SK-N-MC (cell line): Measurements from ENCODE around the gene LRRC8B.

Experiments used
- DNase-seq: peaks from one replicate; pipeline ENCODE4 v3.0.0-alpha.2; 2011; ENCODE audit warnings: low read depth, low spot score
- H3K27ac ChIP-seq: fragments of 200-600 bp; sonication (generic); 2 replicates; pipeline ENCODE4 v1.5.1; 2016; ENCODE audit warnings: mixed run types
- H3K36me3 ChIP-seq: fragments of 200-600 bp; sonication (generic); 2 replicates; pipeline ENCODE4 v1.6.1; 2017; ENCODE audit warnings: antibody characterized with exemption, low read length, mixed read lengths; ENCODE audit not compliant: insufficient read depth
- H3K4me3 ChIP-seq: fragments of 200-600 bp; sonication (generic); 2 replicates; pipeline ENCODE4 v1.5.1; 2016
- H3K9ac ChIP-seq: fragments of 200-600 bp; sonication (generic); 2 replicates; pipeline ENCODE4 v1.8.0; 2017; ENCODE audit warnings: mixed run types, mixed read lengths; ENCODE audit not compliant: insufficient read length
- H3K9me3 ChIP-seq: fragments of 200-600 bp; sonication (generic); 2 replicates; pipeline ENCODE4 v1.6.1; 2017; ENCODE audit warnings: low read depth, mild to moderate bottlenecking, antibody characterized with exemption, low read length, moderate library complexity, mixed read lengths
- EZH2 ChIP-seq: fragments of 200-600 bp; sonication (generic); IDR thresholded peaks from one replicate; pipeline ENCODE4 v1.6.1; 2017; ENCODE audit warnings: antibody characterized with exemption
- FOXP2 ChIP-seq: optimal IDR thresholded peaks from 2 replicates; pipeline ENCODE3; 2011; ENCODE audit warnings: mild to moderate bottlenecking, moderate library complexity; ENCODE audit not compliant: insufficient read depth; ENCODE audit errors: extremely low read length, control extremely low read depth
- POLR2AphosphoS5 ChIP-seq: IDR thresholded peaks from 2 replicates; pipeline ENCODE4 v1.6.1; 2012; ENCODE audit warnings: mild to moderate bottlenecking, low read depth, low read length, borderline replicate concordance

The LRRC8B gene

GRCh38 chr1:89529196-89529595 lies 4.6 kb downstream of the LRRC8B start:
- TF ChIP-seq EZH2, result no peak
- TF ChIP-seq FOXP2, result no peak
- TF ChIP-seq POLR2AphosphoS5, result no peak
- DNase-seq, result no peak
- no peaks in the 10 kb centered on the region for H3K36me3 ChIP-seq

DNA sequence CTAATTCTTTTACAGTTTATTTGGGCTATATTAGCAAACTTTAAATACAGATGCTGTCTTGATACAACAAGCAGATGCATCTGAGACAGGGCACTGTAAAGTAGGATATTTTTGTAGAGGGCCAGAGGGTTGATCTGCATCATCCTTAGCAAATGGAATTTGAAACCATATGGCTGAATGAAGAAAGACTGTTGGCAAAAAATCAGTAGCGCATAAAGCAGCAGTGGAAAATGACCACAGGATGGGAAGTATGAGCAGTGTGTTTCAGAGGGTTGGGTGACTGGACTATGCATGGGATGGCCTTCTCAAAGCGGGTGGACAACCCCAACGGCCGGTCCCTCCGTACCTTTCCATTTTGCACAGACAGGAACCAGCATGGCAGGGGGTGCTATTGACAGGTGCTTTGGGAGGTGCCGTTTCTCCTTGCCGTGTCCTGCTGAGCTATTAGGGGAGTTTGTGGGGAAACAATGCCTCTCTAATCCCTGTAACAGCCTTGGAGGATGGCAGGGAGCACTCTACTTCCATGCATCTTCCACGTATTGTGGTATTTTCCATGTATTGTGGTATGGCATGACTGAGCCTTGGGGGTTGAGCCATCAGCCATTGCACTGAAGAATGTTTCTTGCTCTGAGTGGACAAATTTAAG lies 5.9 kb downstream of the LRRC8B start:
- TF ChIP-seq EZH2 (no peak), POLR2AphosphoS5 (no peak), FOXP2 (no peak)
- no peak overlapping the region for H3K27ac ChIP-seq
- DNase-seq, result no peak
- no peak overlapping the region for H3K4me3 ChIP-seq
- no peak overlapping the region for H3K9ac ChIP-seq
- H3K9me3 ChIP-seq, result no peaks in the 10 kb centered on the region
- no peaks in the 10 kb centered on the region for H3K36me3 ChIP-seq

More at GRCh38 chr1:89529196-89529595, 4.6 kb downstream of the LRRC8B start:
- Histone ChIP-seq H3K9me3 (no peaks in the 10 kb centered on the region), H3K9ac (no peak overlapping the region), H3K27ac (no peak overlapping the region), H3K4me3 (no peak overlapping the region)

GRCh38 chr1:89531480-89532139 lies 7.0 kb downstream of the LRRC8B start:
- Histone ChIP-seq H3K27ac (no peak overlapping the region), H3K36me3 (no peaks in the 10 kb centered on the region), H3K4me3 (no peak overlapping the region), H3K9me3 (no peaks in the 10 kb centered on the region), H3K9ac (no peak overlapping the region)
- no peak for DNase-seq
- TF ChIP-seq POLR2AphosphoS5, result no peak
- no peak for TF ChIP-seq EZH2
- TF ChIP-seq FOXP2, result no peak

- Histone ChIP-seq H3K9me3 (no peaks in the 10 kb centered on the region), H3K27ac (no peak overlapping the region), H3K36me3 (no peaks in the 10 kb centered on the region), H3K9ac (no peak overlapping the region), H3K4me3 (no peak overlapping the region)
- no peak for DNase-seq
- TF ChIP-seq FOXP2 (no peak), POLR2AphosphoS5 (no peak), EZH2 (no peak)
These were observed 7.6 kb downstream of the LRRC8B start for GRCh38 chr1:89532228-89532627.

- Histone ChIP-seq H3K27ac (no peak overlapping the region), H3K36me3 (no peaks in the 10 kb centered on the region), H3K9ac (no peak overlapping the region), H3K4me3 (no peak overlapping the region), H3K9me3 (no peaks in the 10 kb centered on the region)
- DNase-seq, result no peak
- TF ChIP-seq EZH2, result no peak
- no peak for TF ChIP-seq FOXP2
- no peak for TF ChIP-seq POLR2AphosphoS5
These were observed 8.2 kb downstream of the LRRC8B start for GRCh38 chr1:89532866-89533265.

DNA sequence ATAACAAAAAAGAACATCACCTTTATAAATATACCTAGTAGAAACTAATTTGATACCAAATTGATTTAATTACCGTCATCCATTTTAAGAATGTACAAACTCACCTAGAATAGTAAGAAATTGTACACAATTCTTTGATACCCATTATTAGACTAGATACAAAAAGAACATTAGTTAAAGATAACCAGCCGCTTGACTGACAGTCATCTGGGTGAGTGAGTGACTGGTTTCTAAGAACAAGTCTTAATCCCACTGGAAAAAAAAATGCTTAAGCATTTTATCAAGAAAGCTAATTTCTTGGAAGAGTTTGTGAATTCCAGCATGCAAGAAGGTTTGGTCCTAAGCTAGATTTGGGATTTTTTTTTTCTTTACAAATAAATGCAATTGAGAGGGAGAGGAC lies 10.9 kb downstream of the LRRC8B start:
- Histone ChIP-seq H3K4me3 (no peak overlapping the region), H3K9me3 (no peaks in the 10 kb centered on the region), H3K9ac (no peak overlapping the region), H3K27ac (no peak overlapping the region), H3K36me3 (no peaks in the 10 kb centered on the region)
- no peak for DNase-seq
- TF ChIP-seq EZH2 (no peak), FOXP2 (no peak), POLR2AphosphoS5 (no peak)

- no peaks in the 10 kb centered on the region for H3K36me3 ChIP-seq
- no peak for DNase-seq
- no peak overlapping the region for H3K9ac ChIP-seq
- TF ChIP-seq FOXP2 (no peak), EZH2 (no peak), POLR2AphosphoS5 (no peak)
- no peaks in the 10 kb centered on the region for H3K9me3 ChIP-seq
- no peak overlapping the region for H3K4me3 ChIP-seq
- no peak overlapping the region for H3K27ac ChIP-seq
These were observed 12.1 kb downstream of the LRRC8B start for GRCh38 chr1:89536555-89537341.

DNA sequence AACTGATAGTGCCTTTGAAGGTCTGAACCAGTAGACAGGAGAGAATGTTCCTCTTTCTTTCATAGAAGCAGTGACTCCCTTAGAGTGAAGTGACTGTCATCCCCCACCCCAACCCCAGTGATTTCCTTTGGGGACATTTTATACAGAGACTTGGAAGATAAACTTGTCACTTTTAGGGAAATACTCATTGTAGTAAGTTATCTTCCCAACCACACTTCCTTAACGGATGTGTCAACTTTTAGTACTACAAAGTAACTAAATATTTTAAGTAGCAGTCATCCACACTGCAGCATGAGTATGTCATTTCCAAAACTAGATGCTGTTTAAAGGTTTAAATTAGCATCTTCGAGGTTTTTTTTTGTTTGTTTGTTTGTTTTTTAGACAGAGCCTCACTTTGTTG lies 13.7 kb downstream of the LRRC8B start:
- no peak for DNase-seq
- TF ChIP-seq POLR2AphosphoS5, result no peak
- no peak for TF ChIP-seq FOXP2
- no peak for TF ChIP-seq EZH2

GRCh38 chr1:89539128-89539527 lies 14.5 kb downstream of the LRRC8B start:
- TF ChIP-seq EZH2 (no peak), POLR2AphosphoS5 (no peak), FOXP2 (no peak)
- Histone ChIP-seq H3K9me3 (no peaks in the 10 kb centered on the region), H3K4me3 (no peak overlapping the region), H3K27ac (no peak overlapping the region), H3K36me3 (no peaks in the 10 kb centered on the region), H3K9ac (no peak overlapping the region)
- no peak for DNase-seq

More for the DNA sequence above, 13.7 kb downstream of the LRRC8B start:
- Histone ChIP-seq H3K36me3 (no peaks in the 10 kb centered on the region), H3K9me3 (no peaks in the 10 kb centered on the region), H3K9ac (no peak overlapping the region), H3K27ac (no peak overlapping the region), H3K4me3 (no peak overlapping the region)
